Measurements from ENCODE around the gene GRIK2. TPM values are rescaled to one million over a fixed set of nuclear protein-coding genes. Genes with fewer than 3 reads are reported as not detected.

The GRIK2 gene
- polyA plus RNA-seq, 1 of the 3 experiments (the other 2 are of a cell fraction): 0.30 TPM

DNA sequence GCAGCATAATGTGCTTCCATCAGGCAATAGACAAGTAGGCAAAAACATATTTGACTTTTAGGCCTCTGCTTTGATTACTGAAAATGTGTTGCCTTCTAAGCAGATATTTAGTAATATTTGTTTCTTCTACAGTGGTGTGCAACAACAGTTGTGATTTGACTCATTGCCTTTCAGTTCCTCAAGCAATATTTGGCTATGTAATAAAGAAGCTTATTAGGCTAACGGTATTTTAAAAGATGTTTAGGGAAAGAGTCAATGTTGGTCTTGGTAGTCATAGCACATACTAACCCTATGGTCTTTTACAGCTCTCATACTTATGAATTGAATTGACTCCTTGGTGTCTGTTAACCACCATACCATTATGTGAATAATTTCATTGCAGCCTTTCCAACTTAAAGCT, 124.1 kb downstream of the GRIK2 start:
- H3K27ac ChIP-seq (ENCODE audit: low read depth in 2 of 2, low read length in 1 of 2): no peak overlapping the region
- no peaks in the 10 kb centered on the region for H3K9me2 ChIP-seq
- TF ChIP-seq MXI1 (IDR thresholded peaks at IDR 0.05; ENCODE audit: low read depth, low read length): no peak
- TF ChIP-seq, protein P1, sequence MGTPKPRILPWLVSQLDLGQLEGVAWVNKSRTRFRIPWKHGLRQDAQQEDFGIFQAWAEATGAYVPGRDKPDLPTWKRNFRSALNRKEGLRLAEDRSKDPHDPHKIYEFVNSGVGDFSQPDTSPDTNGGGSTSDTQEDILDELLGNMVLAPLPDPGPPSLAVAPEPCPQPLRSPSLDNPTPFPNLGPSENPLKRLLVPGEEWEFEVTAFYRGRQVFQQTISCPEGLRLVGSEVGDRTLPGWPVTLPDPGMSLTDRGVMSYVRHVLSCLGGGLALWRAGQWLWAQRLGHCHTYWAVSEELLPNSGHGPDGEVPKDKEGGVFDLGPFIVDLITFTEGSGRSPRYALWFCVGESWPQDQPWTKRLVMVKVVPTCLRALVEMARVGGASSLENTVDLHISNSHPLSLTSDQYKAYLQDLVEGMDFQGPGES (IDR thresholded peaks at IDR 0.05; ENCODE audit: low read depth, low read length): no peak
- TF ChIP-seq ELF1 (IDR thresholded peaks at IDR 0.05): no peak
- TF ChIP-seq, protein P2, sequence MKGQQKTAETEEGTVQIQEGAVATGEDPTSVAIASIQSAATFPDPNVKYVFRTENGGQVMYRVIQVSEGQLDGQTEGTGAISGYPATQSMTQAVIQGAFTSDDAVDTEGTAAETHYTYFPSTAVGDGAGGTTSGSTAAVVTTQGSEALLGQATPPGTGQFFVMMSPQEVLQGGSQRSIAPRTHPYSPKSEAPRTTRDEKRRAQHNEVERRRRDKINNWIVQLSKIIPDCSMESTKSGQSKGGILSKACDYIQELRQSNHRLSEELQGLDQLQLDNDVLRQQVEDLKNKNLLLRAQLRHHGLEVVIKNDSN (IDR thresholded peaks at IDR 0.05; ENCODE audit: borderline replicate concordance, low read depth): no peak
- TF ChIP-seq SMC3 (IDR thresholded peaks at IDR 0.05; ENCODE audit: low read depth, low read length): no peak
- TF ChIP-seq EZH2phosphoT487 (IDR thresholded peaks at IDR 0.05; ENCODE audit: borderline replicate concordance, low read depth): no peak
- TF ChIP-seq MEF2A (IDR thresholded peaks at IDR 0.05; ENCODE audit: borderline replicate concordance, low read depth): no peak
- TF ChIP-seq RAD21 (IDR thresholded peaks at IDR 0.05; ENCODE audit: low read length): no peak
- TF ChIP-seq RFX5 (IDR thresholded peaks at IDR 0.05; ENCODE audit: low read length): no peak
- TF ChIP-seq, protein P3, sequence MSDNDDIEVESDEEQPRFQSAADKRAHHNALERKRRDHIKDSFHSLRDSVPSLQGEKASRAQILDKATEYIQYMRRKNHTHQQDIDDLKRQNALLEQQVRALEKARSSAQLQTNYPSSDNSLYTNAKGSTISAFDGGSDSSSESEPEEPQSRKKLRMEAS (IDR thresholded peaks at IDR 0.05; ENCODE audit: low read depth): no peak
- TF ChIP-seq, protein P4, sequence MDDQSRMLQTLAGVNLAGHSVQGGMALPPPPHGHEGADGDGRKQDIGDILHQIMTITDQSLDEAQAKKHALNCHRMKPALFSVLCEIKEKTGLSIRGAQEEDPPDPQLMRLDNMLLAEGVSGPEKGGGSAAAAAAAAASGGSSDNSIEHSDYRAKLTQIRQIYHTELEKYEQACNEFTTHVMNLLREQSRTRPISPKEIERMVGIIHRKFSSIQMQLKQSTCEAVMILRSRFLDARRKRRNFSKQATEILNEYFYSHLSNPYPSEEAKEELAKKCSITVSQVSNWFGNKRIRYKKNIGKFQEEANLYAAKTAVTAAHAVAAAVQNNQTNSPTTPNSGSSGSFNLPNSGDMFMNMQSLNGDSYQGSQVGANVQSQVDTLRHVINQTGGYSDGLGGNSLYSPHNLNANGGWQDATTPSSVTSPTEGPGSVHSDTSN (IDR thresholded peaks at IDR 0.05): no peak
- no peak for TF ChIP-seq FOSL2 (IDR thresholded peaks at IDR 0.05; ENCODE audit: borderline replicate concordance, low read depth)
- no peak for TF ChIP-seq TCF12 (IDR thresholded peaks at IDR 0.05)
- no peak for TF ChIP-seq JUND (IDR thresholded peaks at IDR 0.05)
- no peak for TF ChIP-seq GATA2 (CRISPR knock-in tag; IDR thresholded peaks at IDR 0.05)
- TF ChIP-seq RCOR1 (IDR thresholded peaks at IDR 0.05; ENCODE audit: low read length): no peak
- no peak overlapping the region for H3K9ac ChIP-seq
- H3F3A ChIP-seq (replicated peaks; ENCODE audit: insufficient read depth): no peaks in the 10 kb centered on the region
- H3K4me1 ChIP-seq (ENCODE audit: control insufficient read depth in 1 of 2, insufficient read depth in 2 of 2, low read depth in 1 of 2, low read length in 1 of 2): no peaks in the 10 kb centered on the region
- POLR2A ChIA-PET: no interaction called here
- no peak for DNase-seq
- H3K27me3 ChIP-seq (ENCODE audit: insufficient read depth): no peaks in the 10 kb centered on the region
- no peaks in the 10 kb centered on the region for H3K36me3 ChIP-seq (replicated peaks in 1 of 2; ENCODE audit: control insufficient read depth in 1 of 2, insufficient read depth in 2 of 2, low read length in 1 of 2)
- H3K4me2 ChIP-seq: no peak overlapping the region
- CTCF ChIA-PET: interaction anchor here (0.7 to 1.1 kb wide), 2 partner anchors 101 to 709 kb away, joined by 3 to 4 read pairs; no protein-coding TSS in a partner anchor
- 63% methylated on average over 1 of the region's 1 CpG for WGBS (ENCODE audit: low lambda C conversion rate)
- no peaks in the 10 kb centered on the region for H3K9me3 ChIP-seq
- H2AFZ ChIP-seq (ENCODE audit: low read depth): no peak overlapping the region
- no peaks in the 10 kb centered on the region for H3K79me2 ChIP-seq (ENCODE audit: insufficient read depth)
- H3K4me3 ChIP-seq (ENCODE audit: low read depth in 2 of 2, low read length in 1 of 2): no peak overlapping the region
- H4K20me1 ChIP-seq (ENCODE audit: insufficient read depth): no peaks in the 10 kb centered on the region

DNA sequence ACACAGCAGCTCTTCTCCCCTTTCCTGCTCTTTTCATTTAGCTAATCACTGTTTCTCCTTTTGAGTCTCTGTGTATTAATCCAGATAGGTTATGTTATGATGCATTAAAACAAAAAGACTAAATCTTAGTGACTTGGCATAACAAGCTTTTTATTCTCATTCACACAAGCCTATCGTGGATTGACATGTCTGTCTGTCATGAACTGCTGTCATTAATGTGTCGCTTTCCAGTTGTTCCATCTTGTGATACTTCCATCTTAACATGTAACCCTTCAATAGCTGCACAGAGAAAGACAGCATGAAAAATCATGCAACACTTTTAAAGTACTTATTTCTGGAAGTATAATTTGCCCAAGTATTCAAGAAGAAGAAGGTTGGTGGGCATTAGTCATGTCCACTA, 128.7 kb downstream of the GRIK2 start:
- H3K4me2 ChIP-seq: no peak overlapping the region
- H3K4me3 ChIP-seq (ENCODE audit: low read depth in 2 of 2, low read length in 1 of 2): no peak overlapping the region
- no peaks in the 10 kb centered on the region; the same call in 1 of the 2 replicates for H3K9me2 ChIP-seq
- H3K36me3 ChIP-seq (replicated peaks in 1 of 2; ENCODE audit: control insufficient read depth in 1 of 2, insufficient read depth in 2 of 2, low read length in 1 of 2): no peaks in the 10 kb centered on the region
- H4K20me1 ChIP-seq (ENCODE audit: insufficient read depth): no peaks in the 10 kb centered on the region
- no peaks in the 10 kb centered on the region for H3K79me2 ChIP-seq (ENCODE audit: insufficient read depth)
- no peak overlapping the region for H2AFZ ChIP-seq (ENCODE audit: low read depth)
- DNase-seq: no peak
- POLR2A ChIA-PET: no interaction called here
- H3F3A ChIP-seq (replicated peaks; ENCODE audit: insufficient read depth): no peaks in the 10 kb centered on the region
- H3K9me3 ChIP-seq: no peaks in the 10 kb centered on the region
- peaks cover 0 to 2% of the 10 kb centered on the region in 2 experiments; a peak in 1 of 4 replicates for H3K4me1 ChIP-seq (ENCODE audit: control insufficient read depth in 1 of 2, insufficient read depth in 2 of 2, low read depth in 1 of 2, low read length in 1 of 2)
- no peak overlapping the region for H3K9ac ChIP-seq
- WGBS (ENCODE audit: low lambda C conversion rate): 56% methylated on average over 2 of the region's 2 CpGs
- no peak overlapping the region for H3K27ac ChIP-seq (ENCODE audit: low read depth in 2 of 2, low read length in 1 of 2)
- H3K27me3 ChIP-seq (ENCODE audit: insufficient read depth): no peaks in the 10 kb centered on the region
- CTCF ChIA-PET: no interaction called here
- no peak for TF ChIP-seq SIN3A (IDR thresholded peaks at IDR 0.05; ENCODE audit: borderline replicate concordance, low read depth, low read length)
- no peak for TF ChIP-seq MXI1 (IDR thresholded peaks at IDR 0.05; ENCODE audit: low read depth, low read length)
- no peak for TF ChIP-seq CHD2 (IDR thresholded peaks at IDR 0.05; ENCODE audit: low read length, partially characterized antibody)
- no peak for TF ChIP-seq RAD21 (IDR thresholded peaks at IDR 0.05; ENCODE audit: low read length)
- no peak for TF ChIP-seq RXRA (IDR thresholded peaks at IDR 0.05; ENCODE audit: borderline replicate concordance, low read depth)
- no peak for TF ChIP-seq POLR2AphosphoS5 (IDR thresholded peaks at IDR 0.05; ENCODE audit: low read depth, low read length)
- TF ChIP-seq MEF2A (IDR thresholded peaks at IDR 0.05; ENCODE audit: borderline replicate concordance, low read depth): no peak
- TF ChIP-seq, protein P5, sequence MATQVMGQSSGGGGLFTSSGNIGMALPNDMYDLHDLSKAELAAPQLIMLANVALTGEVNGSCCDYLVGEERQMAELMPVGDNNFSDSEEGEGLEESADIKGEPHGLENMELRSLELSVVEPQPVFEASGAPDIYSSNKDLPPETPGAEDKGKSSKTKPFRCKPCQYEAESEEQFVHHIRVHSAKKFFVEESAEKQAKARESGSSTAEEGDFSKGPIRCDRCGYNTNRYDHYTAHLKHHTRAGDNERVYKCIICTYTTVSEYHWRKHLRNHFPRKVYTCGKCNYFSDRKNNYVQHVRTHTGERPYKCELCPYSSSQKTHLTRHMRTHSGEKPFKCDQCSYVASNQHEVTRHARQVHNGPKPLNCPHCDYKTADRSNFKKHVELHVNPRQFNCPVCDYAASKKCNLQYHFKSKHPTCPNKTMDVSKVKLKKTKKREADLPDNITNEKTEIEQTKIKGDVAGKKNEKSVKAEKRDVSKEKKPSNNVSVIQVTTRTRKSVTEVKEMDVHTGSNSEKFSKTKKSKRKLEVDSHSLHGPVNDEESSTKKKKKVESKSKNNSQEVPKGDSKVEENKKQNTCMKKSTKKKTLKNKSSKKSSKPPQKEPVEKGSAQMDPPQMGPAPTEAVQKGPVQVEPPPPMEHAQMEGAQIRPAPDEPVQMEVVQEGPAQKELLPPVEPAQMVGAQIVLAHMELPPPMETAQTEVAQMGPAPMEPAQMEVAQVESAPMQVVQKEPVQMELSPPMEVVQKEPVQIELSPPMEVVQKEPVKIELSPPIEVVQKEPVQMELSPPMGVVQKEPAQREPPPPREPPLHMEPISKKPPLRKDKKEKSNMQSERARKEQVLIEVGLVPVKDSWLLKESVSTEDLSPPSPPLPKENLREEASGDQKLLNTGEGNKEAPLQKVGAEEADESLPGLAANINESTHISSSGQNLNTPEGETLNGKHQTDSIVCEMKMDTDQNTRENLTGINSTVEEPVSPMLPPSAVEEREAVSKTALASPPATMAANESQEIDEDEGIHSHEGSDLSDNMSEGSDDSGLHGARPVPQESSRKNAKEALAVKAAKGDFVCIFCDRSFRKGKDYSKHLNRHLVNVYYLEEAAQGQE (IDR thresholded peaks at IDR 0.05; ENCODE audit: low read depth, low read length): no peak
- TF ChIP-seq EP300 (IDR thresholded peaks at IDR 0.05; ENCODE audit: borderline replicate concordance in 1 of 2, low read depth in 1 of 2, low read length in 1 of 2): no peak
- no peak for TF ChIP-seq RCOR1 (IDR thresholded peaks at IDR 0.05; ENCODE audit: low read length)
- no peak for TF ChIP-seq FOXM1 (IDR thresholded peaks at IDR 0.05; ENCODE audit: low read depth)
- TF ChIP-seq RFX5 (IDR thresholded peaks at IDR 0.05; ENCODE audit: low read length): no peak
- TF ChIP-seq TCF12 (IDR thresholded peaks at IDR 0.05): no peak
- TF ChIP-seq SMC3 (IDR thresholded peaks at IDR 0.05; ENCODE audit: low read depth, low read length): no peak
